Adrenal gland (tissue), 5 donors: ENCODE results near the gene ARSI.

Experiments used
- CTCF ChIP-seq, 6 experiments: fragments of 450-650 bp in 4 of 6; fragments of 200-600 bp in 2 of 6; sonication (generic) in 1 of 6; IDR thresholded peaks; 1 replicate in 5 of 6; 2 replicates in 1 of 6; pipeline versions ENCODE4 v1.5.1 to v1.8.0; 2016 to 2021; ENCODE audit warnings: antibody characterized with exemption in 6 of 6, mild to moderate bottlenecking in 2 of 6, moderate library complexity in 1 of 6
- POLR2A ChIP-seq, 2 donors: fragments of 450-650 bp; IDR thresholded peaks; one replicate each; pipeline ENCODE4 v1.6.1; 2017; ENCODE audit warnings: antibody characterized with exemption in 2 of 2, mild to moderate bottlenecking in 2 of 2, moderate library complexity in 1 of 2
- donor health status: DM: no; HTN: no; CAD: no.

DNA sequence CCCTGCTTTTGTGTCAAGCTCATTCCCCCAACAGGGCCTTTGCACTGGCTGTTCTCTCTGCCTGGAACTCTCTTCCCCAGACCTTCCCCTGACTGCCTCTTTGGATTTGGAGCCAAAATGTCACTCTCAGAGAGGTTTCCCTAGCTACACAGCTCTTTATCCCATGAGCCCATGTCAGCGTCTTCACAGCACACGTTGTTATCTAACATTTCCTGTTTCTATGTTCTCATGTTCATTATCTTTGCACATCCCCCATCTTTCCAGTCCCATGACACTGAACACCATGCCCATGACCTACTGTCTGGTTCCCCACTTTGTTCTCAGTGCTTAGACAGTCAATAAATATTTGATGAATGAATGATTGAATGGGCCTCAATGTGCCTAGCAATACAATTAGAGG lies 26.3 kb upstream of the ARSI start:
- TF ChIP-seq CTCF (IDR thresholded peaks at IDR 0.05) (no peak), POLR2A (IDR thresholded peaks at IDR 0.05) (no peak)
